Ishikawa (cell line): Measurements from ENCODE around the gene ZNF33A.

Source experiments
- CEBPB ChIP-seq: IDR thresholded peaks from 2 replicates; pipeline ENCODE4 v1.6.1; 2012
- CREB1 ChIP-seq: IDR thresholded peaks from 2 replicates; pipeline ENCODE4 v1.6.1; 2012; ENCODE audit warnings: low read depth
- EGR1 ChIP-seq: IDR thresholded peaks from 2 replicates; pipeline ENCODE4 v1.6.1; 2012
- EP300 ChIP-seq: IDR thresholded peaks from 2 replicates; pipeline ENCODE4 v1.6.1; 2012; ENCODE audit warnings: borderline replicate concordance
- FOXM1 ChIP-seq: IDR thresholded peaks from 2 replicates; pipeline ENCODE4 v1.6.1; 2012; ENCODE audit warnings: low read depth, borderline replicate concordance
- MAX ChIP-seq: IDR thresholded peaks from 2 replicates; pipeline ENCODE4 v1.6.1; 2012
- NFIC ChIP-seq: IDR thresholded peaks from 2 replicates; pipeline ENCODE4 v1.6.1; 2012
- RAD21 ChIP-seq: IDR thresholded peaks from 2 replicates; pipeline ENCODE4 v1.6.1; 2012; ENCODE audit warnings: low read depth
- TAF1 ChIP-seq: IDR thresholded peaks from 2 replicates; pipeline ENCODE4 v1.6.1; 2012; ENCODE audit warnings: low read depth, mild to moderate bottlenecking
- TCF12 ChIP-seq: IDR thresholded peaks from 2 replicates; pipeline ENCODE4 v1.6.1; 2012; ENCODE audit warnings: low read depth
- TEAD4 ChIP-seq: IDR thresholded peaks from 2 replicates; pipeline ENCODE4 v1.6.1; 2012
- YY1 ChIP-seq: IDR thresholded peaks from 2 replicates; pipeline ENCODE4 v1.6.1; 2012; ENCODE audit warnings: low read depth
- ZBTB7A ChIP-seq: IDR thresholded peaks from 2 replicates; pipeline ENCODE4 v1.6.1; 2012; ENCODE audit warnings: low read depth
- TF ChIP-seq, protein P1 (sequence below): IDR thresholded peaks from 2 replicates; pipeline ENCODE4 v1.6.1; 2012; ENCODE audit warnings: low read depth, mild to moderate bottlenecking
- TF ChIP-seq, protein P2 (sequence below): IDR thresholded peaks from 2 replicates; pipeline ENCODE4 v1.6.1; 2012

The ZNF33A gene

DNA sequence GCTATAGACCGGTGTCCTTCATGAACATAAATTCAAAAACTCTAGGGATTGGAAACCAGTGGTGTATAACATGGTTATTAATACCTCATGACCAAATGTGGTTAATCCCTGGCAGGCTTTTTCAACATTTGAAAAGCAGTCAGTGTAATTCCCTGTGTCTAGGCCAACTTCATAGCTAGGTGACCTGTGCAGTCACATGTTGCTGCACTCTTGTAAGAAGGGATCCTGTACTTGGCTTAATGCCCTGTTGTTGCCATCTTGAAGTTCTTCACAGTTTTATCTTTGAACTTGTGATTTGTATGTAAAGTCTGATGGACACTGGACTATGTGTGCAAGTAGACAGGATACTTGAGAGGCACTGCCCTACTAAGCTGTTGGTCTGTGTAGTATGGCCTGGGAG is 39.7 kb downstream of the ZNF33A start:
- no peak for TF ChIP-seq EP300
- no peak for TF ChIP-seq NFIC
- TF ChIP-seq TAF1 = no peak
- no peak for TF ChIP-seq FOXM1
- TF ChIP-seq ZBTB7A = no peak
- no peak for TF ChIP-seq TCF12
- no peak for TF ChIP-seq RAD21
- TF ChIP-seq TEAD4 = no peak
- TF ChIP-seq YY1 = no peak
- TF ChIP-seq, protein P1, sequence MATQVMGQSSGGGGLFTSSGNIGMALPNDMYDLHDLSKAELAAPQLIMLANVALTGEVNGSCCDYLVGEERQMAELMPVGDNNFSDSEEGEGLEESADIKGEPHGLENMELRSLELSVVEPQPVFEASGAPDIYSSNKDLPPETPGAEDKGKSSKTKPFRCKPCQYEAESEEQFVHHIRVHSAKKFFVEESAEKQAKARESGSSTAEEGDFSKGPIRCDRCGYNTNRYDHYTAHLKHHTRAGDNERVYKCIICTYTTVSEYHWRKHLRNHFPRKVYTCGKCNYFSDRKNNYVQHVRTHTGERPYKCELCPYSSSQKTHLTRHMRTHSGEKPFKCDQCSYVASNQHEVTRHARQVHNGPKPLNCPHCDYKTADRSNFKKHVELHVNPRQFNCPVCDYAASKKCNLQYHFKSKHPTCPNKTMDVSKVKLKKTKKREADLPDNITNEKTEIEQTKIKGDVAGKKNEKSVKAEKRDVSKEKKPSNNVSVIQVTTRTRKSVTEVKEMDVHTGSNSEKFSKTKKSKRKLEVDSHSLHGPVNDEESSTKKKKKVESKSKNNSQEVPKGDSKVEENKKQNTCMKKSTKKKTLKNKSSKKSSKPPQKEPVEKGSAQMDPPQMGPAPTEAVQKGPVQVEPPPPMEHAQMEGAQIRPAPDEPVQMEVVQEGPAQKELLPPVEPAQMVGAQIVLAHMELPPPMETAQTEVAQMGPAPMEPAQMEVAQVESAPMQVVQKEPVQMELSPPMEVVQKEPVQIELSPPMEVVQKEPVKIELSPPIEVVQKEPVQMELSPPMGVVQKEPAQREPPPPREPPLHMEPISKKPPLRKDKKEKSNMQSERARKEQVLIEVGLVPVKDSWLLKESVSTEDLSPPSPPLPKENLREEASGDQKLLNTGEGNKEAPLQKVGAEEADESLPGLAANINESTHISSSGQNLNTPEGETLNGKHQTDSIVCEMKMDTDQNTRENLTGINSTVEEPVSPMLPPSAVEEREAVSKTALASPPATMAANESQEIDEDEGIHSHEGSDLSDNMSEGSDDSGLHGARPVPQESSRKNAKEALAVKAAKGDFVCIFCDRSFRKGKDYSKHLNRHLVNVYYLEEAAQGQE = no peak
- TF ChIP-seq CEBPB = no peak
- no peak for TF ChIP-seq CREB1
- TF ChIP-seq, protein P2, sequence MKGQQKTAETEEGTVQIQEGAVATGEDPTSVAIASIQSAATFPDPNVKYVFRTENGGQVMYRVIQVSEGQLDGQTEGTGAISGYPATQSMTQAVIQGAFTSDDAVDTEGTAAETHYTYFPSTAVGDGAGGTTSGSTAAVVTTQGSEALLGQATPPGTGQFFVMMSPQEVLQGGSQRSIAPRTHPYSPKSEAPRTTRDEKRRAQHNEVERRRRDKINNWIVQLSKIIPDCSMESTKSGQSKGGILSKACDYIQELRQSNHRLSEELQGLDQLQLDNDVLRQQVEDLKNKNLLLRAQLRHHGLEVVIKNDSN = no peak
- TF ChIP-seq EGR1 = no peak
- TF ChIP-seq MAX = no peak

DNA sequence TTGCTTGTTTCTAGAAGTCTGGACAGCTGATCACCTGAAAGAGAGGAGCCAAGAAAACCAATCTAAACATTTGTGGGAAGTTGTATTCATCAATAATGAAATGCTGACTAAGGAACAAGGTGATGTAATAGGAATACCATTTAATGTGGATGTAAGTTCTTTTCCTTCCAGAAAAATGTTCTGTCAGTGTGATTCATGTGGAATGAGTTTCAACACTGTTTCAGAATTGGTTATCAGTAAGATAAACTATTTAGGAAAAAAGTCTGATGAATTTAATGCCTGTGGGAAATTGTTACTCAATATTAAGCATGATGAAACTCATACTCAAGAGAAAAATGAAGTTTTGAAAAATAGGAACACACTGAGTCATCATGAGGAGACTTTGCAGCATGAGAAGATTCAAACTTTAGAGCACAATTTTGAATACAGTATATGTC is 43.9 kb downstream of the ZNF33A start:
- TF ChIP-seq TCF12 (no peak), NFIC (no peak), FOXM1 (no peak), MAX (no peak), CEBPB (no peak), ZBTB7A (no peak), TEAD4 (no peak), EGR1 (no peak), EP300 (no peak), CREB1 (no peak), RAD21 (no peak), YY1 (no peak)
- TF ChIP-seq, protein P2 = no peak
- TF ChIP-seq, protein P1 = no peak

GRCh38 chr10:38070501-38070900 is 60.0 kb downstream of the ZNF33A start:
- TF ChIP-seq EGR1 (no peak), CEBPB (no peak), YY1 (no peak), TCF12 (no peak), TEAD4 (no peak), EP300 (no peak), MAX (no peak), ZBTB7A (no peak), FOXM1 (no peak), TAF1 (no peak), CREB1 (no peak), NFIC (no peak), RAD21 (no peak)
- TF ChIP-seq, protein P2 = no peak
- TF ChIP-seq, protein P1 = no peak

GRCh38 chr10:38072552-38072951 is 62.1 kb downstream of the ZNF33A start:
- TF ChIP-seq FOXM1 (no peak), NFIC (no peak)
- TF ChIP-seq, protein P1 = no peak
